Psoas muscle (tissue), 8 donors: Measurements from ENCODE around the gene KDM5B. TPM values are rescaled to one million over a fixed set of nuclear protein-coding genes. Genes with fewer than 3 reads are reported as not detected.
"Not testable (repeated sequence)": the region's sequence is repeated elsewhere in the genome, so short reads cannot be mapped to it uniquely, and the experiment has no call there.

Experiments used
- ATAC-seq, 4 donors: fragments of 200-7000 bp; cut with Tn5 transposase; one replicate each; pipeline ENCODE4 v1.9.1; 2020; ENCODE audit warnings: moderate library complexity in 3 of 4, mild to moderate bottlenecking in 2 of 4
- DNase-seq, 2 donors: peaks; one replicate each; pipeline ENCODE4 v3.0.0-alpha.2; 2020
- H3K27ac ChIP-seq: fragments of 200-600 bp; one replicate; pipeline ENCODE4 v1.8.0; 2022
- H3K27me3 ChIP-seq, 3 donors: fragments of 200-600 bp in 1 of 3; one replicate each; pipeline versions ENCODE4 v1.6.1 to v1.8.0; 2013 to 2022; ENCODE audit warnings: low read length in 2 of 3, mild to moderate bottlenecking in 2 of 3, moderate library complexity in 1 of 3; ENCODE audit not compliant: insufficient read depth in 3 of 3
- H3K36me3 ChIP-seq, 2 donors: fragments of 200-600 bp in 1 of 2; one replicate each; pipeline versions ENCODE4 v1.6.1 to v1.8.0; 2013 to 2022; ENCODE audit warnings: low read depth in 1 of 2, mild to moderate bottlenecking in 1 of 2, moderate library complexity in 1 of 2; ENCODE audit not compliant: insufficient read depth in 1 of 2
- H3K4me1 ChIP-seq: fragments of 200-600 bp; one replicate; pipeline ENCODE4 v1.8.0; 2022
- H3K4me3 ChIP-seq: fragments of 200-600 bp; one replicate; pipeline ENCODE4 v1.8.0; 2022; ENCODE audit warnings: mild to moderate bottlenecking
- H3K9me3 ChIP-seq: fragments of 200-600 bp; one replicate; pipeline ENCODE4 v1.8.0; 2022
- WGBS, 3 donors: extraction: QIAGEN DNeasy Blood & Tissue Kit; methylation state at CpG; one replicate each; pipeline versions ENCODE4 v1.1.6 to v1.1.7; 2013; 5-methylcytosine and 5-hydroxymethylcytosine counted together
- intact Hi-C, 2 donors: fragments of 100-400 bp; cut with DNase I; formaldehyde crosslinking; loops; one replicate each; pipeline versions ENCODE4 v1.11.0 to v1.14.2; 2022
- polyA plus RNA-seq, 3 donors: library from polyadenylated mRNA; stranded (reverse); fragments of 200-250 nt; gene quantifications; one replicate each; pipeline ENCODE4 v1.2.3, GENCODE V29; 2013
- total RNA-seq, 4 donors: library from RNA; stranded (reverse); fragmentation: NEBNext Ultra II Directional in 2 of 4; extraction: Animal tissue kit (Norgen Biotek cat#: 25700) in 2 of 4; gene quantifications; one replicate each; pipeline versions ENCODE4 v1.2.1 to v1.2.4, GENCODE V29; 2021 to 2023
- TF ChIP-seq, protein P1 (sequence below): fragments of 200-600 bp; IDR thresholded peaks from one replicate; pipeline ENCODE4 v1.8.0; 2022; ENCODE audit warnings: antibody characterized with exemption
- donor health status: healthy with polysubstance abuse.
- donor health status: DM: no; HTN: no; CAD: no; lungs with moderate emphysema.
- donor health status: Bipolar disorder and iron deficiency.
- donor health status: healthy.
- donor health status: DM: yes; HTN: yes; CAD: no.
- donor health status: DM: no; HTN: no; CAD: no.
- donor health status: DM: no; HTN: no; CAD: no.
- donor health status: DM: yes; HTN: yes; CAD: no.

KDM5B gene
- total and polyA plus RNA-seq, 7 donors, result 2.4 to 13.9 (median 10.7) TPM

DNA sequence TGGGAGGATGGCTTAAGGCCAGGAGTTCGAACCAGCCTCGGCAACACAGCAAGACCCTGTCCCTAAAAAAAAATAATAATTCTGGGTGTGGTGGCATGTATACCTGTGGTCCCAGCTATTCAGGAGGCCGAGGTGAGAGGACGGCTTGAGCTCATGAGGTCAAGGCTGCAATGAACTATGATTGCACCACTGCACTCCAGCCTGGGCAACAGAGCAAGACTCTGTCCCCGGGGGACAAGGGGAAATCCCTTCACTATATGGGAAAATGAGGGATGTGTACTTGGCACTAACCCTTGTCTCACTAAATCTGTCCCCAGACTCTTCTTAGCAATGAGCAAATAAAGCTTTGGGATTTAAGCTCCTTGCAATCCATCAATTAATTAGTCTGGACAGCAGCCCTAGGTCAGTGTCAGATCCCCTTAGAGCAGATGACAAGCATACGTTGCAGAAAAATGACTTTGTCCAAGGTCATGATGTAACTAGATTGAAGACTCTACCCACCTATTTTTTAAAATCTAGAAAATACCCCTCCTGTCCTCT, 9.4 kb downstream of the KDM5B start:
- Histone ChIP-seq H3K4me3 (no peak overlapping the region), H3K27ac (no peak overlapping the region), H3K4me1 (no peaks in the 10 kb centered on the region), H3K9me3 (no peaks in the 10 kb centered on the region), H3K27me3 (no peaks in the 10 kb centered on the region), H3K36me3 (no peaks in the 10 kb centered on the region)
- intact Hi-C loops, result no loop called here
- 69 to 71% (median 70%) methylated on average over 6 of the region's 6 CpGs for WGBS, 3 donors
- TF ChIP-seq, protein P1, sequence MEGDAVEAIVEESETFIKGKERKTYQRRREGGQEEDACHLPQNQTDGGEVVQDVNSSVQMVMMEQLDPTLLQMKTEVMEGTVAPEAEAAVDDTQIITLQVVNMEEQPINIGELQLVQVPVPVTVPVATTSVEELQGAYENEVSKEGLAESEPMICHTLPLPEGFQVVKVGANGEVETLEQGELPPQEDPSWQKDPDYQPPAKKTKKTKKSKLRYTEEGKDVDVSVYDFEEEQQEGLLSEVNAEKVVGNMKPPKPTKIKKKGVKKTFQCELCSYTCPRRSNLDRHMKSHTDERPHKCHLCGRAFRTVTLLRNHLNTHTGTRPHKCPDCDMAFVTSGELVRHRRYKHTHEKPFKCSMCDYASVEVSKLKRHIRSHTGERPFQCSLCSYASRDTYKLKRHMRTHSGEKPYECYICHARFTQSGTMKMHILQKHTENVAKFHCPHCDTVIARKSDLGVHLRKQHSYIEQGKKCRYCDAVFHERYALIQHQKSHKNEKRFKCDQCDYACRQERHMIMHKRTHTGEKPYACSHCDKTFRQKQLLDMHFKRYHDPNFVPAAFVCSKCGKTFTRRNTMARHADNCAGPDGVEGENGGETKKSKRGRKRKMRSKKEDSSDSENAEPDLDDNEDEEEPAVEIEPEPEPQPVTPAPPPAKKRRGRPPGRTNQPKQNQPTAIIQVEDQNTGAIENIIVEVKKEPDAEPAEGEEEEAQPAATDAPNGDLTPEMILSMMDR, result no peak
- ATAC-seq (no peak), DNase-seq (no peak)

DNA sequence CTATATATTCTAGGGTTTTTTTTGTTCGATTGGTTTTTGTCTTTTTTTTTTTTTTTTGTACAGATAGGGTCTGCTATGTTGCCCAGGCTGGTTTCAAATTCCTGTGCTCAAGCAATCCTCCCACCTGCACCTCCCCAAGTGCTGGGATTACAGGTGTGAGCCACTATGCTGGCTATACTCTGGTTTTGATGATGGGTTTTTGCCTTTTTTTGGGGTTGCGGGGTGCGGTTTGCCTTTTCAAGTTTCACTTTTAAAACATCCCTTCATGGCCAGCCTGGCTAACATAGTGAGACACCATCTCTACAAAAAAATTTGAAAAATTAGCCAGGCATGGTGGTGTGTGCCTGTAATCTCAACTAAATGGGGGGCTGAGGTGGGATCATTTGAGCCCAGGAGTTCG, 10.0 kb downstream of the KDM5B start:
- no peaks in the 10 kb centered on the region for H3K27me3 ChIP-seq
- intact Hi-C loops, result no loop called here

DNA sequence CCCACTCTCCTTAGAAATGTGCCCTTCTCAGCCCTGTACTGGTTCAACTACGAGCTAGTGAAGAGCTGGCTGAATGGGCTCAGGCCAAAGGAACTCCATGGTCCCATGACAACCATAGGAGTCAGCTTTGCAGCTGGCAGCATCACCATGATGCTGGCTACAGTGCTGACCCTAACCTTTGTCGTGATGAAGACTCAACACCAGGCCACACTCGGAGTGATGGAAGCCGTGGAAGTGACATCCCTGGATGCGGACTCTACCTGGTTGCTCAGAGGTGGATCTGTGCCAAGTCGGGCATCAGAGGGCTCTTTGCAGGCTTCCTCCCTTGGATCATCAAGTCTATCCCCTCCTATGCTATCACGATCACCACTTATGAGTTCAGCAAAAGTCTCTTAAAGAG, 11.6 kb downstream of the KDM5B start:
- intact Hi-C loops, result no loop called here
- DNase-seq, result no peak
- H3K36me3 ChIP-seq, result no peaks in the 10 kb centered on the region
- TF ChIP-seq, protein P1, result no peak
- H3K27me3 ChIP-seq, result no peaks in the 10 kb centered on the region
- H3K4me1 ChIP-seq, result no peaks in the 10 kb centered on the region
- 92 to 96% (median 94%) methylated on average over 7 of the region's 7 CpGs for WGBS, 3 donors
- H3K27ac ChIP-seq, result no peak overlapping the region
- no peak overlapping the region for H3K4me3 ChIP-seq
- no peaks in the 10 kb centered on the region for H3K9me3 ChIP-seq
- no peak for ATAC-seq

More for the DNA sequence above, 10.0 kb downstream of the KDM5B start:
- 88 to 91% (median 89%) methylated on average over 4 of the region's 4 CpGs for WGBS, 3 donors
- no peaks in the 10 kb centered on the region for H3K9me3 ChIP-seq
- H3K36me3 ChIP-seq, result no peaks in the 10 kb centered on the region
- TF ChIP-seq, protein P1, result no peak
- H3K4me1 ChIP-seq, result no peaks in the 10 kb centered on the region
- no peak overlapping the region for H3K27ac ChIP-seq
- ATAC-seq, result no peak
- DNase-seq, result no peak
- H3K4me3 ChIP-seq, result no peak overlapping the region

DNA sequence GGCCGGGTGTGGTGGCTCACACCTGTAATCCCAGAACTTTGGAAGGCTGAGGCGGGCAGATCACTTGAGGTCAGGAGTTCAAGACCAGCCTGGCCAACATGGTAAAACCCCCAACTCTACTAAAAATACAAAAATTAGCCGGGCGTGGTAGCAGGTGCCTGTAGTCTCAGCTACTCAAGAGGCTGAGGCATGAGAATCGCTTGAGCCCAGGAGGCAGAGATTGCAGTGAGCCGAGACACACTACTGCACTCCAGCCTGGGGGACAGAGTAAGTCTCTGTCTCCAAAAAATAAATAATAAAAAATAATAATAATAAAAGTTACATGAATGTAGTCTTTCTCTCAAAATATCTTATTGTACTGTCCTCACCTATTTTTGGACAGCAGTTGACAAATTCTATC, 13.3 kb downstream of the KDM5B start:
- DNase-seq, H3K4me1 ChIP-seq, H3K4me3 ChIP-seq, H3K9me3 ChIP-seq, H3K27me3 ChIP-seq, H3K27ac ChIP-seq, ATAC-seq, H3K36me3 ChIP-seq, intact Hi-C loops: not testable (repeated sequence)
- WGBS, 3 donors, result 88 to 95% (median 90%) methylated on average over 6 of the region's 6 CpGs

DNA sequence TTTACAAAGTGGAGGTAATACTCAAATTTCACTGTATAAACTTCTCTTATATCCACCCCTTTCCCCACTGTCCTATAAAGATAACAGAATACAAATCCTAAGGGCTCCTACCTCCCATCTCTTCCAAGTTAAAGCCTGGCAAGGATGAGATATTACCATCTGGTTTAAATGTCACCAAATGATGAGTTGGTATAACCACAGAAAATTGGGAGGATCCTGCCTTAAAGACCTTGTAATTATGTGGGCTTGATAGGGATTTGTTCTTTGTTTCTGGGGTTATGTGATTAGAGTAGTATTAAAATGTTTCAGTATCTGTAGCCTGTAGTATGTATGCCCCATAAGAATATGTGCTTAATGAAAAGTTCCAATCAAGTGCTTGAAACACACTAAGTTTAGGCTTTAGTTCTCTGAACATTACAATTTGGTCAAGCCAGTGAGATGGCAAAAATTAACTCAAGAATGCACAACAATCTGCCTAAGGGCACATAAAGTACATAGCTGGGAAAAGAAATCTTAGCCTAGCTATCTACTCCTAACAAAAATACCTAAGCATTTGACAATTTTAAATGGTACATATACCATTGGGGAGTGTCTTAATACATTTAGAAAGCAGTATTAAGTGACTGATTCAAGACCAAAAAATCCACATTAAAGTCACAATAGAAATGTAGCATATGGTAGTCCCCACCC, 14.0 kb downstream of the KDM5B start:
- intact Hi-C loops, result no loop called here
- H3K27me3 ChIP-seq, result no peaks in the 10 kb centered on the region
- H3K4me3 ChIP-seq, result no peak overlapping the region
- ATAC-seq (no peak), DNase-seq (no peak)
- H3K9me3 ChIP-seq, result no peaks in the 10 kb centered on the region
- H3K27ac ChIP-seq, result no peak overlapping the region
- no peaks in the 10 kb centered on the region for H3K36me3 ChIP-seq
- TF ChIP-seq, protein P1, result no peak
- H3K4me1 ChIP-seq, result no peaks in the 10 kb centered on the region
